PC-9 (cell line): ENCODE data around the gene BDKRB1. TPM values are rescaled to one million over a fixed set of nuclear protein-coding genes. Genes with fewer than 3 reads are reported as not detected.

Experiments
- BruUV-seq: library from RNA; stranded (reverse); fragments of 400-500 nt; replicated peaks from 2 replicates; lab custom pipeline; 2021; lab: Mats Ljungman, UMichigan
- CTCF ChIA-PET: fragments of 300-600 bp; sonication (Branson Sonifier 250); formaldehyde crosslinking; loops from one replicate; lab custom pipeline; 2022; ENCODE audit warnings: antibody characterized with exemption; lab: Charles Lee
- POLR2A ChIA-PET: fragments of 300-600 bp; sonication (Branson Sonifier 250); formaldehyde crosslinking; loops from one replicate; lab custom pipeline; 2022; ENCODE audit warnings: antibody characterized with exemption; ENCODE audit not compliant: unreplicated experiment; lab: Charles Lee
- DNase-seq, 2 experiments: peaks; one replicate each; pipeline versions ENCODE4 v3.0.0 to v3.0.0-alpha.2; 2015 to 2022; ENCODE audit warnings: mixed read lengths in 1 of 2
- H2AFZ ChIP-seq: fragments of 200-600 bp; sonication (generic); 2 replicates; pipeline ENCODE4 v1.8.1; 2017; ENCODE audit warnings: antibody characterized with exemption
- H3F3A ChIP-seq: fragments of 200-600 bp; sonication (generic); 2 replicates; pipeline ENCODE4 v1.8.1; 2017; ENCODE audit warnings: antibody characterized with exemption, mild to moderate bottlenecking, low read depth; ENCODE audit not compliant: insufficient read depth
- H3K27ac ChIP-seq: fragments of 200-600 bp; sonication (generic); 2 replicates; pipeline ENCODE4 v1.6.1; 2016; ENCODE audit warnings: mixed run types
- H3K27me3 ChIP-seq: fragments of 200-600 bp; sonication (generic); 2 replicates; pipeline ENCODE4 v1.6.1; 2016; ENCODE audit warnings: low read depth, mixed run types; ENCODE audit not compliant: insufficient read depth
- H3K36me3 ChIP-seq: fragments of 200-600 bp; sonication (generic); 2 replicates; pipeline ENCODE4 v1.6.1; 2016; ENCODE audit warnings: low read depth, mixed run types
- H3K4me1 ChIP-seq: fragments of 200-600 bp; sonication (generic); replicated peaks from 2 replicates; pipeline ENCODE4 v1.6.1; 2016; ENCODE audit warnings: mixed run types; ENCODE audit not compliant: insufficient read depth
- H3K4me2 ChIP-seq: fragments of 200-600 bp; sonication (generic); 2 replicates; pipeline ENCODE4 v1.6.1; 2017; ENCODE audit warnings: mixed run types
- H3K4me3 ChIP-seq: fragments of 200-600 bp; sonication (generic); 2 replicates; pipeline ENCODE4 v1.6.1; 2016; ENCODE audit warnings: mixed run types
- H3K79me2 ChIP-seq: fragments of 200-600 bp; sonication (generic); 2 replicates; pipeline ENCODE4 v1.6.1; 2017; ENCODE audit warnings: low read depth, mixed run types
- H3K9me2 ChIP-seq: fragments of 200-600 bp; sonication (generic); 2 replicates; pipeline ENCODE4 v1.8.1; 2017; ENCODE audit warnings: mild to moderate bottlenecking; ENCODE audit not compliant: insufficient read depth
- H3K9me3 ChIP-seq: fragments of 200-600 bp; sonication (generic); 2 replicates; pipeline ENCODE4 v1.8.1; 2016; ENCODE audit warnings: low read depth; ENCODE audit not compliant: insufficient read depth
- H4K20me1 ChIP-seq: fragments of 200-600 bp; sonication (generic); 2 replicates; pipeline ENCODE4 v1.8.1; 2017; ENCODE audit not compliant: insufficient read depth
- EZH2 ChIP-seq: fragments of 200-600 bp; sonication (generic); IDR thresholded peaks from 2 replicates; pipeline ENCODE4 v1.8.0; 2017; ENCODE audit warnings: antibody characterized with exemption, low read depth
- intact Hi-C: fragments of 100-400 bp; cut with micrococcal nuclease; formaldehyde crosslinking; loops from one replicate; pipeline ENCODE4 v1.10.0; 2022; ENCODE audit not compliant: unreplicated experiment
- total RNA-seq: library from RNA; stranded (reverse); gene quantifications from 2 replicates; pipeline ENCODE4 v1.2.3, GENCODE V29; 2021
- TF ChIP-seq, protein P1 (sequence below): fragments of 200-600 bp; sonication (generic); conservative IDR thresholded peaks from 2 replicates; pipeline ENCODE4 v1.6.1; 2017; ENCODE audit warnings: mixed run types, antibody characterized with exemption, mild to moderate bottlenecking, moderate library complexity

BDKRB1 gene
- total RNA-seq, 1 experiment from 2014 or later, result not detected

DNA sequence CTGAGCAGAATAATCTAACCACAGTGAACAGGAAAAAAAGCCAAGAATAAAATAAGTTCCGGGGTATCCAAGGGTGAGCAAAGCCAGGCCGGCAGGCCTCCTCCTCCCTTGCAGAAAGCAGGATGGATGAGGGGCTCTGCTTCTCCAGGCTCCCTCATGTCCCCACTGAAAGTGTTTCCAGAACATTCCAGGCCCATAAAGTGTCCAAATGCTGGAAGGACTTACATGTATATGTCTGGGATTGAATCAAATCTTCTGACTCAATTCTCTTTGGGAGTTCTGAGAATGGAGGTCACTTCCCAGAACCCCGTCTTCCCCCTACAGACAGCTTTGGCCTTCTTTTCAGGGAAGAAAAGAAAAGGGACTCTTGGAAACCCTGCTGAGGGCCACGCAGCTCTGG, 25.0 kb upstream of the BDKRB1 start:
- POLR2A ChIA-PET, result no interaction called here
- CTCF ChIA-PET, result no interaction called here
- no peaks in the 10 kb centered on the region for H3K36me3 ChIP-seq

DNA sequence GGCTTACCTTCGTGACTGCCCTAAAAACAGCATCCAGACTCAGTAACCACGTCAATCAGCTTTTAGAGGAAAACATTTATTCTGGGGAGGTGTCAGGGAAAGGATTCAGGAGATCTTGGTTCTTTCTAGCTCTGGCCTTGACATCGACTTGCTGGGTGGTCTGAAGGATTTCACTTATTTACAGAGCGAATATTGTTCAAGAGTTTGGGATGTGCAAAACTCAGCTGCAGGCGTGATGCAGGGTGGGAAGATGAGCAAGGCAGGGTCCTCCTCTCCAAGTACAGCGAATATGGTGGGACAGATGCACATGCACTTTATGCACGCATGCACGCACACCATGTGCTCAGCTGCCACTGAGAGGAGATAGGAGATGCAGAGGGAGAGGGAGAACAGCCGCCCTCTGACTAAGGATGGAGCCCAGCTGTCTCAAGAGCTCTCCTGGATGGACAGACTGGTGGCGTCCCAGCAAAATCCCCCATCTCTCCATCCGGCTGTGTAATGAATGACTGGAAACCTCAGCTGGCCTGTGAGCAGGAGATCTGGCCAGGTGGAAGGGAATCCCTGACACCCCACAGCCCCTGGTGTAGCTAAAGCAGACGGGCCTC, 24.4 kb upstream of the BDKRB1 start:
- no peak overlapping the region for H3K27ac ChIP-seq
- POLR2A ChIA-PET, result no interaction called here
- H4K20me1 ChIP-seq, result no peaks in the 10 kb centered on the region
- H2AFZ ChIP-seq, result no peak overlapping the region
- H3K4me2 ChIP-seq, result no peak overlapping the region
- BruUV-seq, result no TSS peak
- no peaks in the 10 kb centered on the region for H3K9me3 ChIP-seq
- intact Hi-C loops, result no loop called here
- TF ChIP-seq EZH2, result no peak
- TF ChIP-seq, protein P1, sequence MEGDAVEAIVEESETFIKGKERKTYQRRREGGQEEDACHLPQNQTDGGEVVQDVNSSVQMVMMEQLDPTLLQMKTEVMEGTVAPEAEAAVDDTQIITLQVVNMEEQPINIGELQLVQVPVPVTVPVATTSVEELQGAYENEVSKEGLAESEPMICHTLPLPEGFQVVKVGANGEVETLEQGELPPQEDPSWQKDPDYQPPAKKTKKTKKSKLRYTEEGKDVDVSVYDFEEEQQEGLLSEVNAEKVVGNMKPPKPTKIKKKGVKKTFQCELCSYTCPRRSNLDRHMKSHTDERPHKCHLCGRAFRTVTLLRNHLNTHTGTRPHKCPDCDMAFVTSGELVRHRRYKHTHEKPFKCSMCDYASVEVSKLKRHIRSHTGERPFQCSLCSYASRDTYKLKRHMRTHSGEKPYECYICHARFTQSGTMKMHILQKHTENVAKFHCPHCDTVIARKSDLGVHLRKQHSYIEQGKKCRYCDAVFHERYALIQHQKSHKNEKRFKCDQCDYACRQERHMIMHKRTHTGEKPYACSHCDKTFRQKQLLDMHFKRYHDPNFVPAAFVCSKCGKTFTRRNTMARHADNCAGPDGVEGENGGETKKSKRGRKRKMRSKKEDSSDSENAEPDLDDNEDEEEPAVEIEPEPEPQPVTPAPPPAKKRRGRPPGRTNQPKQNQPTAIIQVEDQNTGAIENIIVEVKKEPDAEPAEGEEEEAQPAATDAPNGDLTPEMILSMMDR, result no peak
- no peaks in the 10 kb centered on the region for H3F3A ChIP-seq
- no peaks in the 10 kb centered on the region for H3K27me3 ChIP-seq
- CTCF ChIA-PET, result no interaction called here
- H3K79me2 ChIP-seq, result no peaks in the 10 kb centered on the region
- no peak overlapping the region for H3K4me3 ChIP-seq
- H3K4me1 ChIP-seq, result peaks cover under 1% of the 10 kb centered on the region; the same call in 1 of the 2 replicates
- no peaks in the 10 kb centered on the region for H3K9me2 ChIP-seq
- no peaks in the 10 kb centered on the region for H3K36me3 ChIP-seq
- no peak for DNase-seq

More for the DNA sequence above, 25.0 kb upstream of the BDKRB1 start:
- Histone ChIP-seq H3F3A (0 out of 2 replicates have a peak, but pooled peaks cover 2% of the 10 kb centered on the region), H3K9me2 (no peaks in the 10 kb centered on the region), H3K9me3 (no peaks in the 10 kb centered on the region), H3K4me3 (no peak overlapping the region), H2AFZ (no peak overlapping the region), H4K20me1 (no peaks in the 10 kb centered on the region), H3K4me2 (no peak overlapping the region), H3K27ac (no peak overlapping the region), H3K27me3 (no peaks in the 10 kb centered on the region), H3K4me1 (peaks cover 6% of the 10 kb centered on the region), H3K79me2 (no peaks in the 10 kb centered on the region)
- no TSS peak for BruUV-seq
- no peak for DNase-seq
- no peak for TF ChIP-seq EZH2
- TF ChIP-seq, protein P1, result no peak
- intact Hi-C loops, result no loop called here

DNA sequence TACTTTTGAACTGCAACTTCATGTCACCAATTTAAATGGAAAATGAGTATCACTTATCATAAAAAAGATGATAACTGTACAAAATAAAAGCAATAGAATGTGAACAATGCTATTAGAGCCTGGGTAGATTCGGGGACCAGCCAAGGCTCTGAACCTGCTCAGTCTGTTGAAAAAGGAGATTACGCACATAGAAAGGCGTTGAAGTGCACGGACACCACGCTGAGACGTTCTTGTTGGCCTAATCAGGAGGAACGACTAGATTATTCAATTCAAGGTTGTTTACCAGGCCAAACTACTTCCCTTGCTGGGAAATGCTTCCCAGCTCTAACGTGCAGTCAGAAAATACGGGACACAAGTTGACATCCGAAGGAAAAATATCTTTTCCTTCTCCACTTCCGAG, 23.5 kb upstream of the BDKRB1 start:
- Histone ChIP-seq H3K4me2 (no peak overlapping the region), H3K36me3 (no peaks in the 10 kb centered on the region), H4K20me1 (no peaks in the 10 kb centered on the region), H3K9me2 (no peaks in the 10 kb centered on the region), H3K27ac (no peak overlapping the region), H3K4me3 (no peak overlapping the region), H2AFZ (no peak overlapping the region), H3K27me3 (no peaks in the 10 kb centered on the region), H3K4me1 (no peaks in the 10 kb centered on the region), H3F3A (no peaks in the 10 kb centered on the region), H3K9me3 (no peaks in the 10 kb centered on the region), H3K79me2 (no peaks in the 10 kb centered on the region)
- CTCF ChIA-PET, result no interaction called here
- no peak for DNase-seq
- POLR2A ChIA-PET, result no interaction called here
- intact Hi-C loops, result no loop called here
- TF ChIP-seq, protein P1, result no peak
- no peak for TF ChIP-seq EZH2
- BruUV-seq, result no TSS peak
